CD4-positive, CD25-positive, alpha-beta regulatory T cell (primary cell): ENCODE results near the gene RSPO3. TPM values are rescaled to one million over a fixed set of nuclear protein-coding genes. Genes with fewer than 3 reads are reported as not detected.

Experiments used
- ATAC-seq, 2 donors: fragments of 150-1000 bp; cut with Tn5 transposase; one replicate each; pipeline ENCODE4 v1.10.0; 2021; ENCODE audit warnings: low read depth in 2 of 2, moderate number of reproducible peaks in 2 of 2, moderate library complexity in 1 of 2
- DNase-seq, 3 donors: peaks; one replicate each; pipeline versions ENCODE4 v3.0.0 to v3.0.0-alpha.2; 2012 to 2022; ENCODE audit warnings: mixed read lengths in 1 of 3
- H3K27ac ChIP-seq: one replicate; pipeline ENCODE4 v1.7.0; 2013; ENCODE audit warnings: mild to moderate bottlenecking, low read length; ENCODE audit not compliant: insufficient read depth, poor library complexity, severe bottlenecking
- H3K27me3 ChIP-seq: one replicate; pipeline ENCODE4 v1.7.0; 2013; ENCODE audit warnings: low read length; ENCODE audit not compliant: control insufficient read depth, insufficient read depth
- H3K36me3 ChIP-seq: one replicate; pipeline ENCODE4 v1.7.0; 2013; ENCODE audit warnings: mild to moderate bottlenecking, low read length, moderate library complexity; ENCODE audit not compliant: control insufficient read depth, insufficient read depth
- H3K4me1 ChIP-seq: 2 replicates; pipeline ENCODE4 v1.7.0; 2013; ENCODE audit warnings: mild to moderate bottlenecking, low read length; ENCODE audit not compliant: insufficient read depth, control insufficient read depth, poor library complexity, severe bottlenecking
- H3K4me3 ChIP-seq: one replicate; pipeline ENCODE4 v1.7.0; 2013; ENCODE audit warnings: low read depth, mild to moderate bottlenecking, low read length, moderate library complexity
- H3K9me3 ChIP-seq, 2 experiments: 1 replicate in 1 of 2; 2 replicates in 1 of 2; pipeline ENCODE4 v1.7.0; 2013; ENCODE audit warnings: low read length in 2 of 2, mild to moderate bottlenecking in 1 of 2, moderate library complexity in 1 of 2; ENCODE audit not compliant: control insufficient read depth in 2 of 2
- H3K27ac Mint-ChIP-seq, 3 donors: one replicate each; pipeline ENCODE4 v1.8.0; 2020 to 2022; ENCODE audit warnings: mild to moderate bottlenecking in 3 of 3, mixed read lengths in 3 of 3, moderate library complexity in 2 of 3
- H3K27me3 Mint-ChIP-seq: one replicate; pipeline ENCODE4 v1.8.0; 2022; ENCODE audit warnings: mild to moderate bottlenecking, mixed read lengths
- H3K36me3 Mint-ChIP-seq: one replicate; pipeline ENCODE4 v1.8.0; 2020; ENCODE audit warnings: mixed read lengths
- H3K4me1 Mint-ChIP-seq, 4 donors: one replicate each; pipeline ENCODE4 v1.8.0; 2020 to 2022; ENCODE audit warnings: mixed read lengths in 4 of 4, mild to moderate bottlenecking in 1 of 4
- H3K4me3 Mint-ChIP-seq, 4 donors: one replicate each; pipeline ENCODE4 v1.8.0; 2020 to 2022; ENCODE audit warnings: mild to moderate bottlenecking in 4 of 4, mixed read lengths in 4 of 4, moderate library complexity in 3 of 4
- H3K9me3 Mint-ChIP-seq, 7 donors: one replicate each; pipeline ENCODE4 v1.8.0; 2020 to 2022; ENCODE audit warnings: mixed read lengths in 7 of 7, mild to moderate bottlenecking in 3 of 7, moderate library complexity in 2 of 7
- polyA plus RNA-seq, 4 donors: library from polyadenylated mRNA; unstranded; fragments of 300-500 nt; fragmentation: Illumina TruSeq; gene quantifications; one replicate each; pipeline ENCODE4 v1.2.3, GENCODE V29; 2021
- total RNA-seq: library from RNA; stranded (reverse); gene quantifications from one replicate; pipeline ENCODE4 v1.2.3, GENCODE V29; 2022

Gene RSPO3
- total and polyA plus RNA-seq, 5 donors from 2014 or later, result not detected

DNA sequence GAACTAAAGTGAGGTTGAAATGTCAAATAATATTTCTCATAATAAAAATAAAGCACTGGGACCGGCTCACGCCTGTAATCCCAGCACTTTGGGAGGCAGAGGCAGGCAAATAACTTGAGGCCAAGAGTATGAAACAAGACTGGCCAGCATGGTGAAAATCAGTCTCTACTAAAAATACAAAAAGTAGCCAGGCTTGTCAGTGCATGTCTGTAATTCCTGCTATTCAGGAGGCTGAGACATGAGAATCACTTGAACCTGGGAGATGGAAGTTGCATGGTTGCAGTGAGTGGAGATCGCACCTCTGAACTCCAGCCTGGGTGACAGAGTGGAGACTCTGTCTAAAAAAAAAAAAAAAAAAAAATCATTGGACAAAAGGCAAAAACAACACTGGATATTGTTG, 38.4 kb upstream of the RSPO3 start:
- Mint-ChIP-seq H3K36me3 (no peaks in the 10 kb centered on the region), H3K9me3 (peaks cover 0 to 9% (median 0%) of the 10 kb centered on the region in 7 donors), H3K27ac (no peak overlapping the region), H3K4me3 (no peak overlapping the region), H3K27me3 (no peaks in the 10 kb centered on the region), H3K4me1 (no peaks in the 10 kb centered on the region)
- ATAC-seq (no peak), DNase-seq (no peak)
- Histone ChIP-seq H3K4me1 (no peaks in the 10 kb centered on the region), H3K4me3 (no peak overlapping the region), H3K27ac (no peak overlapping the region), H3K27me3 (no peaks in the 10 kb centered on the region), H3K9me3 (no peaks in the 10 kb centered on the region), H3K36me3 (no peaks in the 10 kb centered on the region)

DNA sequence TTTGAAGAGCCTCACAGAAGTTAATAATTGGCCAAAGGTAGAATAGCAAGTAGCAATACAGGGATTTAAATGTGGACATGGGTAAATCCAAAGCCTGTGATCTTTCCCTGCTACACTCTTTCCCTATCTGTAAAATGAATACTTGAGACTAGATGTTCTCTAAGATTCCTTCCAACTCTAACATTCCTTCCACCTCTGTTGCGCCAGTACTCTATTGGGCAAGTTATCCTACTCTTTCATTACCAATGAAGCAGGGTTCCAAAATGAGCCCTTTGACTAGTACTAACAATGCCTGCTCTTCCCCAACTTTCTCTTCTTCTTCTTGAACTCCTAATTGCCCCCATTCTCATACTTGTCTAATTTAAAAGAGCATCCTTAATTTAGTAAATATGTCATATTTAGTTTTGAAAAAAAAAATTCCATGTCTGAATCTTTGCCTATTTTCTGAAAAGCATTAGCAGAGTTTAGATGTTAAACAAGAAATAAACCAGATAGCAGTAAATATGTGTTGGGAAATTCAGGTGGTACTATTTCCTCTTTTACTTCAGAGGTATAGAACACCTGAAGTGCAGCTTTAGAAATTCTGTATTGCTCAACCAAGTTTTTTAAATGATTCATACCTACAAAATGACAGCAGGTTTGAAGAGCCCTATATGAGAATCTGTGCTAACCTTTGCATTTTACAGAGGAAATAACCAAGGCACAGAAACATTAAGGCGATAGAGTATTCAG, 35.1 kb upstream of the RSPO3 start:
- DNase-seq (no peak), ATAC-seq (no peak)
- H3K27ac Mint-ChIP-seq, result no peak overlapping the region
- Histone ChIP-seq H3K27me3 (no peaks in the 10 kb centered on the region), H3K36me3 (no peaks in the 10 kb centered on the region), H3K27ac (no peak overlapping the region), H3K9me3 (no peaks in the 10 kb centered on the region), H3K4me3 (no peak overlapping the region), H3K4me1 (no peaks in the 10 kb centered on the region)
- H3K9me3 Mint-ChIP-seq, result peaks cover 0 to 5% (median 0%) of the 10 kb centered on the region in 7 donors
- no peaks in the 10 kb centered on the region for H3K4me1 Mint-ChIP-seq
- H3K36me3 Mint-ChIP-seq, result no peaks in the 10 kb centered on the region
- H3K27me3 Mint-ChIP-seq, result no peaks in the 10 kb centered on the region
- no peak overlapping the region for H3K4me3 Mint-ChIP-seq

DNA sequence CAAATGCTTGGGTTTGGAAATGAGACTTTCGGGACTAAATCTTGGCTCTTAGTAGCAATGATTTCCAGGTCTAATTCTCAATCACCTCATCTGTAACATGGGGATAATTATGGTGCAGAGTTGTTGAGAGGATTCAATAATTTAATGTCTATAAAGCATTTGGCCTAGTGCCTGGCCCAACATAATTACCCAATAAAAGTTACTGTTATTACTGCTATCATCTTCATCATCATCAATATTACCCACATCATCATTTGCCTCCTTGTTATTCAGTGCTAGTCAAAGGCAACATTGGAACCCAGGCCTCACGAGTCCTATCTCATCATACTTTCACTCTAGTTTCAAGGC, 34.5 kb upstream of the RSPO3 start:
- no peaks in the 10 kb centered on the region for H3K27me3 ChIP-seq
- no peak for ATAC-seq

DNA sequence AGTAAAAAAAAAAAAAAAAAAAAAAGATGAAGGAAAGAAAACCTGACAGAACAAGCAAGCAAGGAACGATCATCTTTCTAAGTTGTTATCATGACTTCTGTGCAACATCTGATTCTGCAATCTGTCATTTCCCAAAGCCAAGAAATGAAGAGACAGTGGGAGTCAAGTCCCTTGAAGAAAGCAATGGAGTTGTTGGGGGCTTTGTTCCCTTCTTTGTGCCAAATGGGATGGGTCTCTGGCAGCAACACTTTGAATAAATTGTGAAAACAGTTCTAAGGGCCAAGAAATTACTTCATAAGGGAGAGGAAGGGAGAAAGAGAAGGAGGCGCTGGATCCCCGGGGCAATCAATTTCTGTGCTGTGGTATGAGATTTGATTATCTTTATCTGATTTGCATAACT, 33.3 kb upstream of the RSPO3 start:
- H3K27me3 Mint-ChIP-seq, result no peaks in the 10 kb centered on the region
- H3K36me3 Mint-ChIP-seq, result no peaks in the 10 kb centered on the region
- H3K4me1 Mint-ChIP-seq, result no peaks in the 10 kb centered on the region
- Histone ChIP-seq H3K27ac (no peak overlapping the region), H3K36me3 (no peaks in the 10 kb centered on the region), H3K4me3 (no peak overlapping the region), H3K4me1 (no peaks in the 10 kb centered on the region), H3K27me3 (no peaks in the 10 kb centered on the region), H3K9me3 (no peaks in the 10 kb centered on the region)
- H3K4me3 Mint-ChIP-seq, result no peak overlapping the region
- DNase-seq (no peak), ATAC-seq (no peak)
- H3K9me3 Mint-ChIP-seq, result peaks cover 0 to 3% (median 0%) of the 10 kb centered on the region in 7 donors
- no peak overlapping the region for H3K27ac Mint-ChIP-seq

More for the DNA sequence above, 34.5 kb upstream of the RSPO3 start:
- Mint-ChIP-seq H3K27me3 (no peaks in the 10 kb centered on the region), H3K4me1 (no peaks in the 10 kb centered on the region), H3K36me3 (no peaks in the 10 kb centered on the region), H3K4me3 (no peak overlapping the region), H3K9me3 (peaks cover 0 to 5% (median 0%) of the 10 kb centered on the region in 7 donors), H3K27ac (no peak overlapping the region)
- H3K4me1 ChIP-seq, result no peaks in the 10 kb centered on the region
- no peaks in the 10 kb centered on the region for H3K36me3 ChIP-seq
- no peak overlapping the region for H3K4me3 ChIP-seq
- no peak overlapping the region for H3K27ac ChIP-seq
- DNase-seq, result no peak
- no peaks in the 10 kb centered on the region for H3K9me3 ChIP-seq

DNA sequence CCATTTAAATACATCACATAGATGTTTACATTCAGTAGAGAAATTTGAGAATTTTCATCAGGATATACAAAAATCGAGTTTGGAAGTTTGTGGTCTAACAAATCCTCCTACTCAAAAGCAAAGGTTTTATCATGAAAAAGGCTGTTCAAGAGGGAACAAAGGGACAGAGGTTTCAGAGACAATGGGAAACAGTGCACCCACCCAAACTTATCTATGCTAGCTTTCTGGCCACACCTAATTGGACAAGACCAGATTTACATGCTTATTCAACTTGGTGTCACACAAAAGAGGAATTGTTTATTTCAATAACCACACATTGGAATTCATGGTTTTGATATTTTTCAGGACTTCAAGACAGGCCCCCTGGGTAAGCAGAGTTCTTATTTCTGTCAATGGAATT, 28.4 kb upstream of the RSPO3 start:
- Histone ChIP-seq H3K27me3 (no peaks in the 10 kb centered on the region), H3K27ac (no peak overlapping the region), H3K9me3 (no peaks in the 10 kb centered on the region), H3K4me1 (no peaks in the 10 kb centered on the region), H3K36me3 (no peaks in the 10 kb centered on the region), H3K4me3 (no peak overlapping the region)
- H3K9me3 Mint-ChIP-seq, result peaks cover 0 to 2% (median 0%) of the 10 kb centered on the region in 7 donors
- no peak overlapping the region for H3K27ac Mint-ChIP-seq
- H3K36me3 Mint-ChIP-seq, result no peaks in the 10 kb centered on the region
- no peaks in the 10 kb centered on the region for H3K4me1 Mint-ChIP-seq
- DNase-seq (no peak), ATAC-seq (no peak)
- H3K4me3 Mint-ChIP-seq, result no peak overlapping the region
- H3K27me3 Mint-ChIP-seq, result no peaks in the 10 kb centered on the region

DNA sequence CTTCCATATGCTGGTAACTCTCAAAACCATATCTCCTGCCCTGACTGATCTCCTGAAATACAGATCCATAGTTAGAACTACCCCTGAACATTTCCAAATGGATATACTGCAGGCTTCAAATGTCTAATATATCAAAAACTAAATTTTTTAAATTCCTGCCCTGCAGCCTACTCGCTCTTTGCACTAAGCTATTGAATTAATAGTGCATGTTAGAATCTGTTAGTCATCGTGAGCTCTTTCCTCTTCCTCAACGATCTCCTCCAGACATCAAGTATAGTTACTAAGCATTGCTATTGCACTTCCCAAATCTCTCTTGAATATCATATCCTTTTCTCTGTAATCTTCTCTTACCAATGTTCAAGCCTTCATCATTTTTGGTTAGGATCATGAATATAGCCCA, 26.0 kb upstream of the RSPO3 start:
- no peak for ATAC-seq
- H3K9me3 ChIP-seq, result no peaks in the 10 kb centered on the region
- H3K4me1 ChIP-seq, result no peaks in the 10 kb centered on the region
- no peaks in the 10 kb centered on the region for H3K27me3 ChIP-seq
- Mint-ChIP-seq H3K36me3 (no peaks in the 10 kb centered on the region), H3K27ac (no peak overlapping the region), H3K4me3 (no peak overlapping the region), H3K9me3 (peaks cover 0 to 2% (median 0%) of the 10 kb centered on the region in 7 donors), H3K4me1 (no peaks in the 10 kb centered on the region), H3K27me3 (peaks cover 4% of the 10 kb centered on the region)
- DNase-seq, result no peak
- H3K4me3 ChIP-seq, result no peak overlapping the region
- no peaks in the 10 kb centered on the region for H3K36me3 ChIP-seq
- no peak overlapping the region for H3K27ac ChIP-seq

DNA sequence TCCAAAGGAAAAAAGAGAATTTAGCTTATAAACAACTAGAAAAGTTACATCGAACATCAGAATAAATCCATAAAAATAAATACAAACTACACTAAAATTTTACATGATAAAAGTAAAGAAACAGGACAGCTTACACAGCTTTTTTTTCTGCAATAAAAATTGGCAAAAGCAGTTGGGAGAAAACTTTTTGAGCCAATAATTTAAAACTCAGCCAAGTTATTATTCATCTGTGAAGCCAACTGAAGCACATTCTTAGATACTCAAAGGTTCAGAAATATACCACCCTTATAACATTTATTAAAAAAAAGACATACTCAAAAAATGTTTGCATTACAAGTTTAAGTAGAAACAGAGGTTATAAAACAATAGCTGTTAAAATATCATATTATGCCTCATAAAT, 23.7 kb upstream of the RSPO3 start:
- Histone ChIP-seq H3K36me3 (no peaks in the 10 kb centered on the region), H3K27me3 (no peaks in the 10 kb centered on the region), H3K4me3 (no peak overlapping the region), H3K4me1 (no peaks in the 10 kb centered on the region), H3K27ac (no peak overlapping the region), H3K9me3 (no peaks in the 10 kb centered on the region)
- no peak for DNase-seq
- Mint-ChIP-seq H3K4me3 (no peak overlapping the region), H3K27me3 (peaks cover 4% of the 10 kb centered on the region), H3K27ac (no peak overlapping the region), H3K36me3 (no peaks in the 10 kb centered on the region), H3K9me3 (no peaks in the 10 kb centered on the region), H3K4me1 (no peaks in the 10 kb centered on the region)
- ATAC-seq, result no peak

DNA sequence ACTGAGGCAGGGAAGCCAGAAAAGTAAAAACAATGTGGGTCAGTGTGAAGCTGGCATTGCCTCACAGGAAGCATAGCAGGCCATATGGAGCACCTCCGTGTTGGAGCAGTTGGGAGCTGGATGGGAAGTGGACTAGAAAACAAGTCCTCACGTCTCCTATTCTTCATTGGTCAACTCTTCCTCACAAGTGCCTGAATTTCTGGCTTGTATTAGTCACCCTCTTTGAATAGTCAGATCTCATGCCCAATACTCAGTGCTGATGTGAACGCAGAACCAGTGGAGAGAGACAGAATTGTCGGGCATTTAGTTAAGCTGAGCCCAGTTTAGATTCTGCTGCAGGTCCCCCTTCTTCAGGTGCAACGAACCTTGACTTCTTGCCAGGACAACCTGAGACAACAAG, 22.3 kb upstream of the RSPO3 start:
- Mint-ChIP-seq H3K27me3 (peaks cover 4% of the 10 kb centered on the region), H3K4me3 (no peak overlapping the region), H3K4me1 (no peaks in the 10 kb centered on the region), H3K27ac (no peak overlapping the region), H3K9me3 (no peaks in the 10 kb centered on the region), H3K36me3 (no peaks in the 10 kb centered on the region)
- DNase-seq (no peak), ATAC-seq (no peak)
- Histone ChIP-seq H3K4me1 (no peaks in the 10 kb centered on the region), H3K36me3 (no peaks in the 10 kb centered on the region), H3K27me3 (peaks cover 4% of the 10 kb centered on the region), H3K27ac (no peak overlapping the region), H3K9me3 (no peaks in the 10 kb centered on the region), H3K4me3 (no peak overlapping the region)
